ENCODE data around the gene DYNC1LI2.

DYNC1LI2 gene

DNA sequence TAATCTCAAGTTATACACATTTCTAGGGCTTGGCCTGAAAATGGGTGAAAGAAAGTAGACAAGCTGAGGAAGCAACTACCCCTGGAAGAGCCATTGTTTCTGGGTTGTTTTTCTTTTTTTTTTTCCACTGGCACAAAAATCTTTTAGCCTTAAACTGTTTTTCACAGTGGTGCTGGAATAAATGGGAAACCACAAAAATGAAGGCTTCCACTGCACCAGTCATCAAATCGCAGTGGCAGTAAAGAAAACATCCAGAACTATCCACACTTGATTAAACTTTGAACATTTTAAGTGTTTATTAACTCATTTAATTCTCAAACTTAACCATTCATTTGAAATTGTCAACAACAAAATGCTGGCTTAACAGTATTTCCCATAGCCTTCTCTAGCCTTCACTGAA, 69.1 kb downstream of the DYNC1LI2 start:
- no peak overlapping the region for H2AFZ ChIP-seq (ENCODE audit: low read depth)
- H3K27ac ChIP-seq, result no peak overlapping the region
- no peaks in the 10 kb centered on the region for H3K4me1 ChIP-seq (ENCODE audit: low read depth, poor library complexity, severe bottlenecking)
- H3K36me3 ChIP-seq (ENCODE audit: insufficient read depth), result no peaks in the 10 kb centered on the region
- H3K4me2 ChIP-seq, result no peak overlapping the region
- H3K27me3 ChIP-seq (ENCODE audit: insufficient read depth, low read depth), result no peaks in the 10 kb centered on the region
- no peaks in the 10 kb centered on the region for H3K79me2 ChIP-seq (ENCODE audit: insufficient read depth, low read depth)
- no peaks in the 10 kb centered on the region for H4K20me1 ChIP-seq (ENCODE audit: insufficient read depth)
- no peak overlapping the region for H3K4me3 ChIP-seq (IDR thresholded peaks at IDR 0.05; ENCODE audit: insufficient read depth, low read depth, low read length)
- H3K9ac ChIP-seq, result no peak overlapping the region
- TF ChIP-seq, protein P1, sequence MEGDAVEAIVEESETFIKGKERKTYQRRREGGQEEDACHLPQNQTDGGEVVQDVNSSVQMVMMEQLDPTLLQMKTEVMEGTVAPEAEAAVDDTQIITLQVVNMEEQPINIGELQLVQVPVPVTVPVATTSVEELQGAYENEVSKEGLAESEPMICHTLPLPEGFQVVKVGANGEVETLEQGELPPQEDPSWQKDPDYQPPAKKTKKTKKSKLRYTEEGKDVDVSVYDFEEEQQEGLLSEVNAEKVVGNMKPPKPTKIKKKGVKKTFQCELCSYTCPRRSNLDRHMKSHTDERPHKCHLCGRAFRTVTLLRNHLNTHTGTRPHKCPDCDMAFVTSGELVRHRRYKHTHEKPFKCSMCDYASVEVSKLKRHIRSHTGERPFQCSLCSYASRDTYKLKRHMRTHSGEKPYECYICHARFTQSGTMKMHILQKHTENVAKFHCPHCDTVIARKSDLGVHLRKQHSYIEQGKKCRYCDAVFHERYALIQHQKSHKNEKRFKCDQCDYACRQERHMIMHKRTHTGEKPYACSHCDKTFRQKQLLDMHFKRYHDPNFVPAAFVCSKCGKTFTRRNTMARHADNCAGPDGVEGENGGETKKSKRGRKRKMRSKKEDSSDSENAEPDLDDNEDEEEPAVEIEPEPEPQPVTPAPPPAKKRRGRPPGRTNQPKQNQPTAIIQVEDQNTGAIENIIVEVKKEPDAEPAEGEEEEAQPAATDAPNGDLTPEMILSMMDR (conservative IDR thresholded peaks at IDR 0.05; ENCODE audit: low read depth, low read length), result no peak

GRCh38 chr16:66681676-66682075, 69.7 kb downstream of the DYNC1LI2 start:
- H3K27me3 ChIP-seq (ENCODE audit: insufficient read depth, low read depth), result no peaks in the 10 kb centered on the region
- H3K9ac ChIP-seq, result no peak overlapping the region
- no peak overlapping the region for H3K4me2 ChIP-seq
- no peaks in the 10 kb centered on the region for H3K79me2 ChIP-seq (ENCODE audit: insufficient read depth, low read depth)
- H3K4me1 ChIP-seq (ENCODE audit: low read depth, poor library complexity, severe bottlenecking), result no peaks in the 10 kb centered on the region
- no peak overlapping the region for H3K27ac ChIP-seq
- H2AFZ ChIP-seq (ENCODE audit: low read depth), result no peak overlapping the region
- TF ChIP-seq, protein P1 (conservative IDR thresholded peaks at IDR 0.05; ENCODE audit: low read depth, low read length), result no peak
- H3K36me3 ChIP-seq (ENCODE audit: insufficient read depth), result no peaks in the 10 kb centered on the region
- no peak overlapping the region for H3K4me3 ChIP-seq (IDR thresholded peaks at IDR 0.05; ENCODE audit: insufficient read depth, low read depth, low read length)
- no peaks in the 10 kb centered on the region for H4K20me1 ChIP-seq (ENCODE audit: insufficient read depth)

DNA sequence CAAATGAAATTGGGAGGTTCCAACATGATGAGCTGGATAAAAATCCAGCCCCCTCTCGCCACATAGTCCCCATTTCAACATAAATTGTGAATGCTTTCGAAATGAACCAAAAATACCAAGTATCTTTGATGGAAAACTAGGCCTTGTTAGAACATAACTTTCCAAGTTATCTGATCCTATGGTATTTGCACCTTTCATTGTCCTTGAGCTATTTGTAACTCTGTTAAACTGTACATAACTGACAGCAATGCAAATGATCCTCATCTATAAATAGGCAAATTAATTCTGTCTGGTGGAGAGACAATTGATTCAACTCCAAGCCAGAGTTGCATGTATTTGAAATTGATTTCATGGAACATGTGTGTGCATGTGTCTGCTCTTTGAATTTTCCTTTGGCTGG, 73.1 kb downstream of the DYNC1LI2 start:
- H3K4me3 ChIP-seq (IDR thresholded peaks at IDR 0.05; ENCODE audit: insufficient read depth, low read depth, low read length), result no peak overlapping the region

DNA sequence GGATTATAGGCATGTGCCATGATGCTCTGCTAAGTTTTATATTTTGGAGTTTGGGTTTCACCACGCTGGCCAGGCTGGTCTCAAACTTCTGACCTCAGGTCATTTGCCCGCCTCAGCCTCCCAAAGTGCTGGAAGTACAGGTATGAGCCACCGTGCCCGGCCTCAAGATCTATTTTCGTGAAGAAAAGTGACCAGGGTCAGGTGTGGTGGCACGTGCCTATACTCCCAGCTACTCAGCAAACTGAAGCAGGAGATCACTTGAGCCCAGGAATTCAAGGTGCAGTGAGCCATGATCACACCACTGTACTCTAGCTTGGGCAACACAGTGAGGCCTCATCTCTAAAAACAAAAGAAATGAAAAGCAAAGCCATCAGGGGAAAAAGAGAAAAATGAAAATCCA, 73.6 kb downstream of the DYNC1LI2 start:
- H3K4me2 ChIP-seq, result no peak overlapping the region
- H3K9ac ChIP-seq, result no peak overlapping the region
- H3K4me3 ChIP-seq (IDR thresholded peaks at IDR 0.05; ENCODE audit: insufficient read depth, low read depth, low read length), result no peak overlapping the region
- H3K27me3 ChIP-seq (ENCODE audit: insufficient read depth, low read depth), result no peaks in the 10 kb centered on the region
- TF ChIP-seq, protein P1 (conservative IDR thresholded peaks at IDR 0.05; ENCODE audit: low read depth, low read length), result no peak
- no peaks in the 10 kb centered on the region for H3K79me2 ChIP-seq (ENCODE audit: insufficient read depth, low read depth)
- no peaks in the 10 kb centered on the region for H3K4me1 ChIP-seq (ENCODE audit: low read depth, poor library complexity, severe bottlenecking)
- H3K36me3 ChIP-seq (ENCODE audit: insufficient read depth), result no peaks in the 10 kb centered on the region
- no peak overlapping the region for H2AFZ ChIP-seq (ENCODE audit: low read depth)
- H3K27ac ChIP-seq, result no peak overlapping the region
- no peaks in the 10 kb centered on the region for H4K20me1 ChIP-seq (ENCODE audit: insufficient read depth)

More for the DNA sequence above, 73.1 kb downstream of the DYNC1LI2 start:
- Histone ChIP-seq H3K4me2 (no peak overlapping the region), H2AFZ (ENCODE audit: low read depth) (no peak overlapping the region), H3K4me1 (ENCODE audit: low read depth, poor library complexity, severe bottlenecking) (no peaks in the 10 kb centered on the region), H4K20me1 (ENCODE audit: insufficient read depth) (no peaks in the 10 kb centered on the region), H3K27me3 (ENCODE audit: insufficient read depth, low read depth) (no peaks in the 10 kb centered on the region), H3K27ac (no peak overlapping the region), H3K36me3 (ENCODE audit: insufficient read depth) (no peaks in the 10 kb centered on the region), H3K79me2 (ENCODE audit: insufficient read depth, low read depth) (no peaks in the 10 kb centered on the region), H3K9ac (no peak overlapping the region)
- TF ChIP-seq, protein P1 (conservative IDR thresholded peaks at IDR 0.05; ENCODE audit: low read depth, low read length), result no peak

Measured in KMS-11 (cell line).